IMR-90 (cell line): ENCODE data around the gene SLC2A1. TPM values are rescaled to one million over a fixed set of nuclear protein-coding genes. Genes with fewer than 3 reads are reported as not detected.

Experiments
- ATAC-seq: fragments of 200-7000 bp; cut with Tn5 transposase; 2 replicates; pipeline ENCODE4 v1.9.1; 2020; ENCODE audit warnings: low read depth, mild to moderate bottlenecking, moderate library complexity
- BruUV-seq: library from RNA; stranded (reverse); fragments of 400-500 nt; replicated peaks from 2 replicates; lab custom pipeline; 2021; lab: Mats Ljungman, UMichigan
- CTCF ChIA-PET: fragments of 300-600 bp; formaldehyde crosslinking; extraction: SDS; loops from one replicate; lab custom pipeline; 2021; ENCODE audit warnings: antibody characterized with exemption; lab: Yijun Ruan, JAX
- POLR2A ChIA-PET: fragments of 300-600 bp; sonication (Branson Sonifier 250); formaldehyde crosslinking; loops from one replicate; lab custom pipeline; 2022; ENCODE audit warnings: antibody characterized with exemption; ENCODE audit not compliant: unreplicated experiment; lab: Charles Lee
- DNase-seq: peaks from one replicate; pipeline ENCODE4 v3.0.0; 2013
- H2AFZ ChIP-seq: replicated peaks from 2 replicates; pipeline ENCODE3; 2013; ENCODE audit warnings: low read length, mild to moderate bottlenecking; ENCODE audit not compliant: poor library complexity
- H2AK5ac ChIP-seq: 2 replicates; pipeline ENCODE4 v1.6.1; 2013; ENCODE audit warnings: low read depth, low read length, inconsistent platforms
- H2AK9ac ChIP-seq: replicated peaks from 2 replicates; pipeline ENCODE3; 2013; ENCODE audit warnings: mild to moderate bottlenecking, low read depth, low read length, moderate library complexity; ENCODE audit not compliant: poor library complexity
- H2BK120ac ChIP-seq: 2 replicates; pipeline ENCODE4 v1.6.1; 2013; ENCODE audit warnings: low read depth, low read length, inconsistent platforms
- H2BK15ac ChIP-seq: 3 replicates; pipeline ENCODE4 v1.6.1; 2013; ENCODE audit warnings: low read depth, low read length, inconsistent platforms
- H2BK20ac ChIP-seq: 2 replicates; pipeline ENCODE4 v1.6.1; 2013; ENCODE audit warnings: low read depth, mild to moderate bottlenecking, inconsistent platforms, low read length, moderate library complexity
- H2BK5ac ChIP-seq: 2 replicates; pipeline ENCODE4 v1.6.1; 2013; ENCODE audit warnings: mild to moderate bottlenecking, low read depth, low read length, inconsistent platforms; ENCODE audit not compliant: poor library complexity, severe bottlenecking
- H3K14ac ChIP-seq: replicated peaks from 2 replicates; pipeline ENCODE4 v1.6.1; 2013; ENCODE audit warnings: low read depth, low read length, inconsistent platforms
- H3K18ac ChIP-seq: 2 replicates; pipeline ENCODE4 v1.6.1; 2013; ENCODE audit warnings: low read depth, low read length, control low read depth
- H3K23ac ChIP-seq: 2 replicates; pipeline ENCODE4 v1.6.1; 2013; ENCODE audit warnings: low read depth, low read length, inconsistent platforms
- H3K27ac ChIP-seq: 2 replicates; pipeline ENCODE4 v1.5.1; 2013; ENCODE audit warnings: mild to moderate bottlenecking, control low read depth, low read length; ENCODE audit not compliant: insufficient read depth
- H3K27me3 ChIP-seq: 2 replicates; pipeline ENCODE4 v1.6.1; 2013; ENCODE audit warnings: low read length; ENCODE audit not compliant: control insufficient read depth, insufficient read depth
- H3K36me3 ChIP-seq: 2 replicates; pipeline ENCODE4 v1.6.1; 2013; ENCODE audit warnings: low read length, mixed read lengths; ENCODE audit not compliant: control insufficient read depth, insufficient read depth
- H3K4ac ChIP-seq: 2 replicates; pipeline ENCODE4 v1.6.1; 2013; ENCODE audit warnings: low read depth, low read length, inconsistent platforms
- H3K4me1 ChIP-seq: 2 replicates; pipeline ENCODE4 v1.6.1; 2013; ENCODE audit warnings: low read length, mixed read lengths; ENCODE audit not compliant: control insufficient read depth, insufficient read depth
- H3K4me2 ChIP-seq: 2 replicates; pipeline ENCODE4 v1.6.1; 2013; ENCODE audit warnings: low read depth, mild to moderate bottlenecking, control low read depth, low read length, moderate library complexity
- H3K4me3 ChIP-seq: 2 replicates; pipeline ENCODE4 v1.5.1; 2013; ENCODE audit warnings: low read depth, mild to moderate bottlenecking, control low read depth, low read length, moderate library complexity; ENCODE audit not compliant: insufficient read depth
- H3K56ac ChIP-seq: 2 replicates; pipeline ENCODE4 v1.6.1; 2013; ENCODE audit warnings: low read length, inconsistent platforms; ENCODE audit not compliant: insufficient read depth; ENCODE audit errors: extremely low read depth
- H3K79me1 ChIP-seq, 2 experiments: 2 replicates each; pipeline ENCODE4 v1.6.1; 2013; ENCODE audit warnings: low read length in 2 of 2, inconsistent platforms in 1 of 2, low read depth in 1 of 2
- H3K9ac ChIP-seq: 2 replicates; pipeline ENCODE4 v1.6.1; 2013; ENCODE audit warnings: low read depth, low read length, control low read depth
- H3K9me1 ChIP-seq: 2 replicates; pipeline ENCODE4 v1.6.1; 2013; ENCODE audit warnings: low read length, inconsistent platforms; ENCODE audit not compliant: insufficient read depth
- H3K9me3 ChIP-seq: 2 replicates; pipeline ENCODE4 v1.6.1; 2013; ENCODE audit warnings: low read length; ENCODE audit not compliant: control insufficient read depth, insufficient read depth
- H4K20me1 ChIP-seq: 2 replicates; pipeline ENCODE4 v1.6.1; 2013; ENCODE audit warnings: low read length, inconsistent platforms; ENCODE audit not compliant: insufficient read depth
- H4K5ac ChIP-seq: 2 replicates; pipeline ENCODE4 v1.6.1; 2013; ENCODE audit warnings: mild to moderate bottlenecking, low read depth, low read length, control low read depth
- H4K8ac ChIP-seq, 2 experiments: 2 replicates each; pipeline ENCODE4 v1.6.1; 2013; ENCODE audit warnings: low read depth in 2 of 2, low read length in 2 of 2, control low read depth in 1 of 2, inconsistent platforms in 1 of 2
- H4K91ac ChIP-seq: 2 replicates; pipeline ENCODE4 v1.6.1; 2013; ENCODE audit warnings: low read depth, low read length, inconsistent platforms; ENCODE audit not compliant: insufficient read depth
- BHLHE40 ChIP-seq: fragments of 150-350 bp; IDR thresholded peaks from 2 replicates; pipeline ENCODE4 v1.6.1; 2016; ENCODE audit warnings: mild to moderate bottlenecking, low read depth, low read length
- CEBPB ChIP-seq: IDR thresholded peaks from 2 replicates; pipeline ENCODE4 v1.6.1; 2012; ENCODE audit warnings: low read depth, low read length, improper control_type of control experiment
- CHD1 ChIP-seq: IDR thresholded peaks from 2 replicates; pipeline ENCODE4 v1.6.1; 2012; ENCODE audit warnings: low read depth, low read length, improper control_type of control experiment
- CTCF ChIP-seq: conservative IDR thresholded peaks from 2 replicates; pipeline ENCODE4 v1.5.1; 2012; ENCODE audit warnings: mild to moderate bottlenecking, low read depth, low read length, improper control_type of control experiment
- ELK1 ChIP-seq: fragments of 150-350 bp; IDR thresholded peaks from 2 replicates; pipeline ENCODE4 v1.6.1; 2016; ENCODE audit warnings: low read depth, mild to moderate bottlenecking, low read length, moderate library complexity, borderline replicate concordance
- FOS ChIP-seq: fragments of 150-350 bp; IDR thresholded peaks from 2 replicates; pipeline ENCODE4 v1.6.1; 2016; ENCODE audit warnings: low read depth, low read length
- MAFK ChIP-seq: IDR thresholded peaks from 2 replicates; pipeline ENCODE4 v1.6.1; 2012; ENCODE audit warnings: low read depth, low read length, improper control_type of control experiment
- MAZ ChIP-seq: IDR thresholded peaks from 2 replicates; pipeline ENCODE4 v1.6.1; 2012; ENCODE audit warnings: low read depth, mild to moderate bottlenecking, low read length, improper control_type of control experiment, moderate library complexity, borderline replicate concordance
- MXI1 ChIP-seq: IDR thresholded peaks from 2 replicates; pipeline ENCODE4 v1.6.1; 2012; ENCODE audit warnings: low read depth, mild to moderate bottlenecking, low read length, moderate library complexity, borderline replicate concordance
- POLR2A ChIP-seq: IDR thresholded peaks from 2 replicates; pipeline ENCODE4 v1.6.1; 2012; ENCODE audit warnings: mild to moderate bottlenecking, low read depth, low read length
- RCOR1 ChIP-seq: IDR thresholded peaks from 2 replicates; pipeline ENCODE4 v1.6.1; 2012; ENCODE audit warnings: mild to moderate bottlenecking, low read length, improper control_type of control experiment; ENCODE audit not compliant: insufficient replicate concordance
- RFX5 ChIP-seq: IDR thresholded peaks from 2 replicates; pipeline ENCODE4 v1.8.0; 2012; ENCODE audit warnings: low read depth, mild to moderate bottlenecking, low read length, moderate library complexity
- SMC3 ChIP-seq: fragments of 150-350 bp; IDR thresholded peaks from 2 replicates; pipeline ENCODE4 v1.6.1; 2016; ENCODE audit warnings: low read depth, mild to moderate bottlenecking, antibody characterized with exemption, low read length, moderate library complexity
- USF2 ChIP-seq: fragments of 150-350 bp; IDR thresholded peaks from 2 replicates; pipeline ENCODE4 v1.6.1; 2017; ENCODE audit warnings: mild to moderate bottlenecking, antibody characterized with exemption, low read length, low read depth
- WGBS, 2 experiments: methylation state at CpG; one replicate each; pipeline versions ENCODE4 v1.1.5 to v1.1.7; 2013; ENCODE audit warnings: missing lambda C conversion rate in 2 of 2; ENCODE audit not compliant: insufficient read length in 1 of 2; ENCODE audit errors: extremely low coverage in 2 of 2; 5-methylcytosine and 5-hydroxymethylcytosine counted together
- dilution Hi-C: fragments of 300-500 bp; cut with HindIII; formaldehyde crosslinking; loops from one replicate; pipeline ENCODE4 v1.14.3; 2018; ENCODE audit warnings: low sequenced_read_pairs; ENCODE audit not compliant: unreplicated experiment
- in situ Hi-C: fragments of 300-500 bp; cut with MboI; formaldehyde crosslinking; loops from 3 replicates; pipeline ENCODE4 v1.14.3; 2019; ENCODE audit warnings: low sequenced_read_pairs, inconsistent platforms, mixed read lengths
- intact Hi-C: fragments of 100-400 bp; cut with micrococcal nuclease; formaldehyde crosslinking; loops from 2 replicates; pipeline ENCODE4 v1.10.0; 2022
- polyA plus RNA-seq, 3 experiments: library from polyadenylated mRNA; depleted of rRNA; stranded (reverse); fragments of >200 nt; gene quantifications; 2 replicates each; pipeline ENCODE4 v1.2.3, GENCODE V29; 2012; ENCODE audit warnings: low replicate concordance in 1 of 3
- total RNA-seq: library from RNA; depleted of rRNA; stranded (reverse); fragments of >200 nt; gene quantifications from 2 replicates; pipeline ENCODE4 v1.2.3, GENCODE V29; 2012

The SLC2A1 gene
- total and polyA plus RNA-seq, 2 of the 4 experiments (the other 2 are of a cell fraction), result 200 to 395 TPM

- H3K9me1 ChIP-seq, result peaks cover 28% of the 10 kb centered on the region
- H3K4me1 ChIP-seq, result peaks cover 35% of the 10 kb centered on the region
- H4K91ac ChIP-seq, result peak overlapping the region; percentile 100
- no peaks in the 10 kb centered on the region for H3K36me3 ChIP-seq
- WGBS, 2 experiments, result 0% methylated on average over 3 of the region's 9 CpGs; no CpG with 5 or more reads in 1 of the 2 experiments
- intact Hi-C loops (no loop called here), in situ Hi-C loops (no loop called here), dilution Hi-C loops (no loop called here)
- peak overlapping the region; percentile 90 for H2AK9ac ChIP-seq
- peaks cover 25 to 50% of the 10 kb centered on the region in 2 experiments for H3K79me1 ChIP-seq
- H2AFZ ChIP-seq, result peak overlapping the region; percentile 68
- H2BK120ac ChIP-seq, result peak overlapping the region; percentile 94
- peaks cover 2% of the 10 kb centered on the region; the same call in 1 of the 2 replicates for H4K20me1 ChIP-seq
- peak overlapping the region; percentile 92 for H3K23ac ChIP-seq
- peak overlapping the region; percentile 92 for H3K14ac ChIP-seq
- H2BK5ac ChIP-seq, result peak overlapping the region; percentile 92
- H3K27ac ChIP-seq, result peak overlapping the region; percentile 85
- H3K56ac ChIP-seq, result peak overlapping the region; percentile 77
- peak overlapping the region; percentile 67 for H3K4me2 ChIP-seq
- no TSS peak for BruUV-seq
- no peaks in the 10 kb centered on the region for H3K9me3 ChIP-seq
- DNase-seq (peak; percentile 97), ATAC-seq (peak; percentile 24)
- POLR2A ChIA-PET, result interaction anchor here (0.5 kb wide), 1 partner anchor 107 kb away, joined by 4 read pairs; no protein-coding TSS in a partner anchor
- peak overlapping the region; percentile 89 for H3K4ac ChIP-seq
- H3K4me3 ChIP-seq, result no peak overlapping the region
- CTCF ChIA-PET, result interaction anchor here (0.7 to 1.3 kb wide), 3 partner anchors 41 to 1304 kb away, joined by 4 read pairs; no protein-coding TSS in a partner anchor
- peak overlapping the region; percentile 78 for H4K5ac ChIP-seq
- peak overlapping the region; percentile 84 for H3K18ac ChIP-seq
- peak overlapping the region; percentile 87 to 89 for H4K8ac ChIP-seq
- peak overlapping the region; percentile 97 for H2BK15ac ChIP-seq
- H2AK5ac ChIP-seq, result peak overlapping the region; percentile 98
- peak overlapping the region; percentile 59 for H3K9ac ChIP-seq
- H2BK20ac ChIP-seq, result peak overlapping the region; percentile 79
- no peaks in the 10 kb centered on the region for H3K27me3 ChIP-seq
- TF ChIP-seq RCOR1, result no peak
- TF ChIP-seq MAFK, result peak; percentile 38; the same call in 1 of the 2 replicates
- TF ChIP-seq ELK1, result no peak
- TF ChIP-seq FOS, result peak; percentile 51
- peak; percentile 16; the same call in 1 of the 2 replicates for TF ChIP-seq MAZ
- TF ChIP-seq USF2, result peak; percentile 64
- no peak for TF ChIP-seq CHD1
- no peak for TF ChIP-seq MXI1
- TF ChIP-seq SMC3, result no peak
- TF ChIP-seq RFX5, result no peak
- no peak for TF ChIP-seq CTCF
- peak; percentile 57; the same call in 1 of the 2 replicates for TF ChIP-seq POLR2A
- TF ChIP-seq BHLHE40, result peak; percentile 32; the same call in 1 of the 2 replicates
- TF ChIP-seq CEBPB, result no peak; the same call in 1 of the 2 replicates
Observed at GRCh38 chr1:42963378-42964043, 4.8 kb upstream of the SLC2A1 start.
